Lung (tissue), 12 donors: ENCODE results near the gene ZNF768. TPM values are rescaled to one million over a fixed set of nuclear protein-coding genes. Genes with fewer than 3 reads are reported as not detected.

Source experiments
- ATAC-seq: fragments of 200-7000 bp; cut with Tn5 transposase; one replicate; pipeline ENCODE4 v1.9.1; 2020; ENCODE audit warnings: moderate number of reproducible peaks; ENCODE audit not compliant: insufficient read depth, low FRiP score
- DNase-seq, 3 donors: peaks; one replicate each; pipeline ENCODE4 v3.0.0-alpha.2; 2013 to 2017
- H3K27ac ChIP-seq, 2 donors: one replicate each; pipeline ENCODE4 v1.5.1; 2013; ENCODE audit warnings: mild to moderate bottlenecking in 2 of 2, moderate library complexity in 2 of 2, control low read depth in 1 of 2, inconsistent platforms in 1 of 2, low read depth in 1 of 2, low read length in 1 of 2
- H3K27me3 ChIP-seq, 3 donors: one replicate each; pipeline ENCODE4 v1.5.1; 2013; ENCODE audit warnings: low read length in 2 of 3; ENCODE audit not compliant: control insufficient read depth in 3 of 3, insufficient read depth in 3 of 3
- H3K36me3 ChIP-seq, 4 donors: one replicate each; pipeline ENCODE4 v1.5.1; 2013; ENCODE audit warnings: low read length in 4 of 4, mild to moderate bottlenecking in 1 of 4, moderate library complexity in 1 of 4; ENCODE audit not compliant: control insufficient read depth in 4 of 4, insufficient read depth in 4 of 4
- H3K4me1 ChIP-seq, 5 donors: one replicate each; pipeline ENCODE4 v1.5.1; 2013; ENCODE audit warnings: low read length in 5 of 5, mild to moderate bottlenecking in 2 of 5, moderate library complexity in 1 of 5; ENCODE audit not compliant: control insufficient read depth in 5 of 5, insufficient read depth in 5 of 5
- H3K4me3 ChIP-seq: one replicate; pipeline ENCODE4 v1.5.1; 2013; ENCODE audit warnings: mild to moderate bottlenecking, control low read depth, moderate library complexity
- H3K9ac ChIP-seq, 2 donors: one replicate each; pipeline ENCODE4 v1.5.1; 2013; ENCODE audit warnings: low read length in 2 of 2, control low read depth in 1 of 2; ENCODE audit not compliant: insufficient read depth in 1 of 2
- H3K9me3 ChIP-seq, 4 donors: one replicate each; pipeline ENCODE4 v1.5.1; 2013; ENCODE audit warnings: low read length in 3 of 4, mild to moderate bottlenecking in 1 of 4, moderate library complexity in 1 of 4; ENCODE audit not compliant: control insufficient read depth in 4 of 4, insufficient read depth in 3 of 4
- CTCF ChIP-seq: IDR thresholded peaks from 2 replicates; pipeline ENCODE4 v1.5.1; 2012; ENCODE audit warnings: mild to moderate bottlenecking; ENCODE audit errors: control extremely low read depth, extremely low read depth
- WGBS, 2 donors: extraction: QIAGEN DNeasy Blood & Tissue Kit; methylation state at CpG; one replicate each; pipeline ENCODE4 v1.1.7; 2013; 5-methylcytosine and 5-hydroxymethylcytosine counted together
- polyA plus RNA-seq, 2 donors: library from polyadenylated mRNA; stranded (reverse); fragments of 200-250 nt; gene quantifications; one replicate each; pipeline ENCODE4 v1.2.1, GENCODE V29; 2013
- total RNA-seq, 2 donors: library from RNA; depleted of rRNA in 1 of 2; stranded (reverse); fragments of >200 nt in 1 of 2; gene quantifications; one replicate each; pipeline ENCODE4 v1.2.1, GENCODE V29; 2014 to 2021
- donor health status: control.
- donor health status: control.
- donor health status: Bipolar disorder and iron deficiency.
- donor health status: healthy.
- donor health status: DM: yes; HTN: yes; CAD: no.

The ZNF768 gene
- total and polyA plus RNA-seq, 4 donors: 17.9 to 45.1 (median 27.0) TPM

GRCh38 chr16:30557707-30557956 is 31.3 kb upstream of the ZNF768 start:
- ATAC-seq: no peak
- WGBS, 2 donors: 1% methylated on average over 17 of the region's 17 CpGs
- H3K4me1 ChIP-seq: peaks cover 0 to 10% (median 0%) of the 10 kb centered on the region in 5 donors

DNA sequence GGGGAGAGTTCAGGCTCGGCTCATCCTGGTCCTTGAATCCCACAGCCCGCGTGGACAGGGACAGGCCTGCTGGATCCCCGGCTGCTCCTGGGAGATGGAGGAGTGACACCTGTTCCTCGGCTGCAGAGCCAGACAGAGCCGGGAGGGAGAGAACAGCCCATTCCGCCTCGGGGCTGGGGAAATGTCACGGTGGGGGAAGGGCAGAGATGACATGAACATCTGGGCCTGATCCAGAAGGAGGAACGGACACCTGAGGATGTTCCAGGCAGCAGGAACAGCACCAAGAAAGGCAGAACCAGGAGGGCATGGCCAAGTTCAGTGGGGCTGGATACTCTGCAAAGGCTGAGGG is 29.7 kb upstream of the ZNF768 start:
- 81 to 83% methylated on average over 10 of the region's 10 CpGs for WGBS, 2 donors
- H3K9ac ChIP-seq: no peak overlapping the region

More at GRCh38 chr16:30557707-30557956, 31.3 kb upstream of the ZNF768 start:
- H3K4me3 ChIP-seq: peak overlapping the region; percentile 51
- peak overlapping the region; percentile 90 to 95 for H3K27ac ChIP-seq
- no peaks in the 10 kb centered on the region for H3K9me3 ChIP-seq
- TF ChIP-seq CTCF: no peak
- H3K27me3 ChIP-seq: no peaks in the 10 kb centered on the region
- H3K36me3 ChIP-seq: peaks cover 0 to 20% (median 4%) of the 10 kb centered on the region in 4 donors
- peak overlapping the region; percentile 83 to 88 for H3K9ac ChIP-seq
- peak in 1 of 3 donors; percentile 29 for DNase-seq

GRCh38 chr16:30555315-30556124 is 29.2 kb upstream of the ZNF768 start:
- Histone ChIP-seq H3K27ac (no peak overlapping the region), H3K4me1 (peaks cover 0 to 10% (median 6%) of the 10 kb centered on the region in 5 donors), H3K9me3 (no peaks in the 10 kb centered on the region), H3K4me3 (no peak overlapping the region), H3K27me3 (no peaks in the 10 kb centered on the region), H3K9ac (no peak overlapping the region), H3K36me3 (peaks cover 0 to 20% (median 4%) of the 10 kb centered on the region in 4 donors)
- no peak for TF ChIP-seq CTCF
- ATAC-seq (no peak), DNase-seq (no peak)
- WGBS, 2 donors: 96 to 98% methylated on average over 65 to 69 of the region's 69 CpGs

More for the DNA sequence above, 29.7 kb upstream of the ZNF768 start:
- ATAC-seq (no peak), DNase-seq (no peak)
- H3K36me3 ChIP-seq: peaks cover 0 to 20% (median 4%) of the 10 kb centered on the region in 4 donors
- H3K4me1 ChIP-seq: peaks cover 0 to 10% (median 6%) of the 10 kb centered on the region in 5 donors
- no peak overlapping the region for H3K27ac ChIP-seq
- no peaks in the 10 kb centered on the region for H3K9me3 ChIP-seq
- TF ChIP-seq CTCF: no peak
- H3K4me3 ChIP-seq: no peak overlapping the region
- no peaks in the 10 kb centered on the region for H3K27me3 ChIP-seq
